NCI-H187 treated with DMSO at 0.1 percent for 48 hours (cell line): Measurements from ENCODE around the gene ADAMTSL3.

Experiments used
- DNase-seq: peaks from one replicate; lab custom pipeline; 2025; lab: John Stamatoyannopoulos, UW

ADAMTSL3 gene

GRCh38 chr15:83653639-83654378 lies at the start of gene ADAMTSL3:
ADAMTSL3 (plus strand) TSS chr15:83654123; CDS start chr15:83655762, 1,639 bp downstream.
- no peak for DNase-seq

GRCh38 chr15:83604549-83604948 lies 49.4 kb upstream of the ADAMTSL3 start:
- no peak for DNase-seq

GRCh38 chr15:83605111-83605945 lies 48.6 kb upstream of the ADAMTSL3 start:
- no peak for DNase-seq

- DNase-seq, result no peak
Observed at GRCh38 chr15:83610132-83610531, 43.8 kb upstream of the ADAMTSL3 start.

GRCh38 chr15:83610901-83611685 lies 42.8 kb upstream of the ADAMTSL3 start:
- DNase-seq, result no peak

- DNase-seq, result no peak
Observed at GRCh38 chr15:83612226-83612625, 41.7 kb upstream of the ADAMTSL3 start.

- DNase-seq, result no peak
Observed at GRCh38 chr15:83612898-83613635, 40.9 kb upstream of the ADAMTSL3 start.

GRCh38 chr15:83613714-83614113 lies 40.2 kb upstream of the ADAMTSL3 start:
- DNase-seq, result no peak

GRCh38 chr15:83616840-83617239 lies 37.1 kb upstream of the ADAMTSL3 start:
- DNase-seq, result no peak

- no peak for DNase-seq
Observed at GRCh38 chr15:83626171-83626802, 27.6 kb upstream of the ADAMTSL3 start.

- DNase-seq, result no peak
Observed at GRCh38 chr15:83631534-83631933, 22.4 kb upstream of the ADAMTSL3 start.

- no peak for DNase-seq
Observed at GRCh38 chr15:83643201-83643600, 10.7 kb upstream of the ADAMTSL3 start.

- no peak for DNase-seq
Observed at GRCh38 chr15:83644439-83644838, 9.5 kb upstream of the ADAMTSL3 start.

- DNase-seq, result no peak
Observed at GRCh38 chr15:83650831-83651230, 3.1 kb upstream of the ADAMTSL3 start.

GRCh38 chr15:83651541-83651940 lies 2.4 kb upstream of the ADAMTSL3 start:
- no peak for DNase-seq

GRCh38 chr15:83652626-83653204 lies 1.2 kb upstream of the ADAMTSL3 start:
- DNase-seq, result no peak

- DNase-seq, result no peak
Observed at GRCh38 chr15:83653288-83653638, 660 bp upstream of the ADAMTSL3 start.

GRCh38 chr15:83654379-83655236 lies 685 bp downstream of the ADAMTSL3 start:
- no peak for DNase-seq

GRCh38 chr15:83655237-83655616 lies 1.3 kb downstream of the ADAMTSL3 start:
- DNase-seq, result no peak

GRCh38 chr15:83656192-83656591 lies 2.3 kb downstream of the ADAMTSL3 start:
- no peak for DNase-seq
